ENCODE data around the gene FAM72C.
"Not testable (repeated sequence)": the region's sequence is repeated elsewhere in the genome, so short reads cannot be mapped to it uniquely, and the experiment has no call there.

GRCh38 chr1:143989719-143990118, 17.9 kb upstream of the FAM72C start:
- TF ChIP-seq, protein P1, sequence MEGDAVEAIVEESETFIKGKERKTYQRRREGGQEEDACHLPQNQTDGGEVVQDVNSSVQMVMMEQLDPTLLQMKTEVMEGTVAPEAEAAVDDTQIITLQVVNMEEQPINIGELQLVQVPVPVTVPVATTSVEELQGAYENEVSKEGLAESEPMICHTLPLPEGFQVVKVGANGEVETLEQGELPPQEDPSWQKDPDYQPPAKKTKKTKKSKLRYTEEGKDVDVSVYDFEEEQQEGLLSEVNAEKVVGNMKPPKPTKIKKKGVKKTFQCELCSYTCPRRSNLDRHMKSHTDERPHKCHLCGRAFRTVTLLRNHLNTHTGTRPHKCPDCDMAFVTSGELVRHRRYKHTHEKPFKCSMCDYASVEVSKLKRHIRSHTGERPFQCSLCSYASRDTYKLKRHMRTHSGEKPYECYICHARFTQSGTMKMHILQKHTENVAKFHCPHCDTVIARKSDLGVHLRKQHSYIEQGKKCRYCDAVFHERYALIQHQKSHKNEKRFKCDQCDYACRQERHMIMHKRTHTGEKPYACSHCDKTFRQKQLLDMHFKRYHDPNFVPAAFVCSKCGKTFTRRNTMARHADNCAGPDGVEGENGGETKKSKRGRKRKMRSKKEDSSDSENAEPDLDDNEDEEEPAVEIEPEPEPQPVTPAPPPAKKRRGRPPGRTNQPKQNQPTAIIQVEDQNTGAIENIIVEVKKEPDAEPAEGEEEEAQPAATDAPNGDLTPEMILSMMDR (IDR thresholded peaks at IDR 0.05): not testable (repeated sequence)
- TF ChIP-seq POLR2A (IDR thresholded peaks at IDR 0.05): not testable (repeated sequence)

All from prostate gland (tissue), 2 donors.